ENCODE results near the gene EEF1AKMT3. TPM values are rescaled to one million over a fixed set of nuclear protein-coding genes. Genes with fewer than 3 reads are reported as not detected.

The EEF1AKMT3 gene
- total RNA-seq, 2 experiments from 2014 or later: 4.0 to 4.3 TPM

DNA sequence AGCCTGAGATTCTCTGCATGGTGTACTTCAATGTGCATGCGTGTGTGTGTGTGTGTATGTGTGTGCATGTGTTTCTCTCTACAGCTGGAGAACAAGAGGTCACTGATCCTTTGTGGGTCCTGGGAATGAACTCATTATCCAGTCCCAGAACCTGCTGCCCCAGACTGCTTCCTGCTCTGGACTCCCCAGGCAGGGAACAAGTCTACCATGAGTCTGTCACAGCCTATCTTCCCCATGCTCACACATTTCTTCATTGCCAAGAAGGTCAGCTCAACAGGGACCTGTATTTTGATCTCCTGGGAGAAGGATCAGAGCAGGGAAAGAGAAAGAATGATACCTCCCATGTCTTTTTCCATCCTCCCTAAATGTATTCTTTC is 31.0 kb upstream of the EEF1AKMT3 start:
- intact Hi-C loops (cut with micrococcal nuclease): no loop called here
- CTCF ChIA-PET: interaction anchor here (0.9 to 2.8 kb wide), 20 partner anchors 9 to 162 kb away, joined by 3 to 29 read pairs (median 4); partner anchors contain the start of genes B4GALNT1, CDK4, OS9 and PIP4K2C
- no peak for DNase-seq
- Mint-ChIP-seq H3K4me3 (peak overlapping the region; percentile 98), H3K4me1 (ENCODE audit: low read depth) (peaks cover 54% of the 10 kb centered on the region), H3K9me3 (no peaks in the 10 kb centered on the region), H3K36me3 (ENCODE audit: low read depth) (peaks cover 25% of the 10 kb centered on the region), H3K27me3 (no peaks in the 10 kb centered on the region), H3K27ac (peak overlapping the region; percentile 93)
- POLR2A ChIA-PET: interaction anchor here (0.8 to 2.5 kb wide), 10 partner anchors 8 to 42 kb away, joined by 3 to 11 read pairs (median 4); partner anchors contain the start of genes CDK4 and CYP27B1
- TF ChIP-seq, protein P1, sequence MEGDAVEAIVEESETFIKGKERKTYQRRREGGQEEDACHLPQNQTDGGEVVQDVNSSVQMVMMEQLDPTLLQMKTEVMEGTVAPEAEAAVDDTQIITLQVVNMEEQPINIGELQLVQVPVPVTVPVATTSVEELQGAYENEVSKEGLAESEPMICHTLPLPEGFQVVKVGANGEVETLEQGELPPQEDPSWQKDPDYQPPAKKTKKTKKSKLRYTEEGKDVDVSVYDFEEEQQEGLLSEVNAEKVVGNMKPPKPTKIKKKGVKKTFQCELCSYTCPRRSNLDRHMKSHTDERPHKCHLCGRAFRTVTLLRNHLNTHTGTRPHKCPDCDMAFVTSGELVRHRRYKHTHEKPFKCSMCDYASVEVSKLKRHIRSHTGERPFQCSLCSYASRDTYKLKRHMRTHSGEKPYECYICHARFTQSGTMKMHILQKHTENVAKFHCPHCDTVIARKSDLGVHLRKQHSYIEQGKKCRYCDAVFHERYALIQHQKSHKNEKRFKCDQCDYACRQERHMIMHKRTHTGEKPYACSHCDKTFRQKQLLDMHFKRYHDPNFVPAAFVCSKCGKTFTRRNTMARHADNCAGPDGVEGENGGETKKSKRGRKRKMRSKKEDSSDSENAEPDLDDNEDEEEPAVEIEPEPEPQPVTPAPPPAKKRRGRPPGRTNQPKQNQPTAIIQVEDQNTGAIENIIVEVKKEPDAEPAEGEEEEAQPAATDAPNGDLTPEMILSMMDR (IDR thresholded peaks at IDR 0.05): no peak
- no peak for ATAC-seq

DNA sequence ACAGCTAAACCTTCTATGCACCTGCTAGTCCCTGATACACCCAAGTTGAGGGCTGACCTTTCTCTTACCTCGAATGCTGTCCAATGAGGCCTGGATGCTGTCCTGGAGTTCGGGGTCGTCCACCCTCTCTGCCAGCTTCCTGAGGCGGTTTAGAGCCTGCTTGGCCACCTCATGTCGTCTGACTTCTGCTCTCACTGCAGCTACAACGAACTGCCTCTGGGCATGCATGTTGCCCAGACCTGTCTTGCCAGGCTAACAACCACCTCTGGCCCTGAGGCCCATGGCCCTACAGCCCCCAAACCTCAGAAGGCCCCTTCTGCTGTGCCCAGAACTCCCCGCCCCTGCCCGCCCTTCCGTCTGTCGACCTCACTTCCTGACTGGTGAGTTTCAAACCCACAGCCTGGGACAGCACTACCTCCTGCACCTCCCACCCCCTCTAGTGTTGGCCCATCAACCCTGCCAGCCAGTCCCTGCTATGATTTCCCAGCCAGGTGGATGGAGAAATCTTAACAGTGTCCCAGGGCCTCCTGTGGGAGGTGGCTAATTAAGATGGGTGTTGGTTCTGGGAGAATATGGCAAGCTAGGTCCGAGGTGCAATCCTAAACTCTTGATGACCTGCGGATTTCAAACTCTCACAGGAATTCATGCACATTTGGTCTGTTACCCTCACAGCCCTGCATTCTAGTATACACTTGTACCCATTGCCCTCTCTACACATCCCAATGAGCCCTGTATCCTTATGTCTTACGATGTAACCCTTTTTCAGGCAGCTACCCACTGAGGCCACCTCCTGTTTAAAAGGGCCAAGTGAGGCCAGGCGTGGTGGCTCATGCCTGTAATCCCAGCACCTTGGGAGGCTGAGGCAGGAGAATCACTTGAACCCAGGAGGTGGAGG is 30.3 kb upstream of the EEF1AKMT3 start:
- peak overlapping the region; percentile 93 for H3K27ac Mint-ChIP-seq
- peak overlapping the region; percentile 98 for H3K4me3 Mint-ChIP-seq
- peak; percentile 71 for ATAC-seq
- TF ChIP-seq, protein P1 (IDR thresholded peaks at IDR 0.05): peak; percentile 68
- intact Hi-C loops (cut with micrococcal nuclease): loop anchor here (2.0 kb wide), 1 partner anchor 159 kb away; no protein-coding TSS in a partner anchor
- peaks cover 49% of the 10 kb centered on the region for H3K4me1 Mint-ChIP-seq (ENCODE audit: low read depth)
- peak; percentile 90 for DNase-seq
- no peaks in the 10 kb centered on the region for H3K9me3 Mint-ChIP-seq
- peaks cover 21% of the 10 kb centered on the region for H3K36me3 Mint-ChIP-seq (ENCODE audit: low read depth)
- POLR2A ChIA-PET: interaction anchor here (0.8 to 2.5 kb wide), 10 partner anchors 7 to 48 kb away, joined by 3 to 11 read pairs (median 4); partner anchors contain the start of genes CDK4, CYP27B1 and OS9
- CTCF ChIA-PET: interaction anchor here (0.9 to 2.8 kb wide), 20 partner anchors 9 to 162 kb away, joined by 3 to 29 read pairs (median 4); partner anchors contain the start of genes B4GALNT1, CDK4, OS9 and PIP4K2C
- H3K27me3 Mint-ChIP-seq: no peaks in the 10 kb centered on the region

- Mint-ChIP-seq H3K9me3 (no peaks in the 10 kb centered on the region), H3K4me3 (peak overlapping the region; percentile 92), H3K27me3 (no peaks in the 10 kb centered on the region), H3K4me1 (ENCODE audit: low read depth) (peaks cover 53% of the 10 kb centered on the region), H3K27ac (peak overlapping the region; percentile 94), H3K36me3 (ENCODE audit: low read depth) (peaks cover 33% of the 10 kb centered on the region)
- ATAC-seq: no peak
- TF ChIP-seq, protein P1 (IDR thresholded peaks at IDR 0.05): no peak
- ChIA-PET CTCF (interaction anchor here (2.6 kb wide), 1 partner anchor 13 kb away, joined by 13 read pairs; no protein-coding TSS in a partner anchor), POLR2A (interaction anchor here (1.2 to 3.1 kb wide), 3 partner anchors 9 to 20 kb away, joined by 4 to 9 read pairs (median 4); no protein-coding TSS in a partner anchor)
- no peak for DNase-seq
- intact Hi-C loops (cut with micrococcal nuclease): loop anchor here (2.0 kb wide), 1 partner anchor 161 kb away; no protein-coding TSS in a partner anchor
Measured at GRCh38 chr12:57743769-57744168, 28.6 kb upstream of the EEF1AKMT3 start.

- ChIA-PET POLR2A (interaction anchor here (0.6 to 3.1 kb wide), 8 partner anchors 10 to 98 kb away, joined by 3 to 9 read pairs (median 4); partner anchors contain the start of genes CYP27B1 and TSFM), CTCF (interaction anchor here (1.0 to 2.6 kb wide), 4 partner anchors 12 to 161 kb away, joined by 3 to 13 read pairs (median 4); no protein-coding TSS in a partner anchor)
- Mint-ChIP-seq H3K4me3 (peak overlapping the region; percentile 92), H3K36me3 (ENCODE audit: low read depth) (peaks cover 36% of the 10 kb centered on the region), H3K9me3 (no peaks in the 10 kb centered on the region), H3K27ac (peak overlapping the region; percentile 94), H3K4me1 (ENCODE audit: low read depth) (peaks cover 51% of the 10 kb centered on the region), H3K27me3 (no peaks in the 10 kb centered on the region)
- DNase-seq (peak; percentile 88), ATAC-seq (peak; percentile 52)
- intact Hi-C loops (cut with micrococcal nuclease): no loop called here
- TF ChIP-seq, protein P1 (IDR thresholded peaks at IDR 0.05): no peak
Measured at GRCh38 chr12:57744194-57744776, 28.1 kb upstream of the EEF1AKMT3 start.

Measured in activated CD8-positive, alpha-beta T cell treated with anti-CD3 and anti-CD28 coated beads for 36 hours (primary cell).